ENCODE measurements around the gene TRIM71. TPM values are rescaled to one million over a fixed set of nuclear protein-coding genes. Genes with fewer than 3 reads are reported as not detected.
A peak's percentile ranks its signal among the peaks of the same experiment; 100 is the strongest.
"Not testable (repeated sequence)": the region's sequence is repeated elsewhere in the genome, so short reads cannot be mapped to it uniquely, and the experiment has no call there.

TRIM71 gene
- total RNA-seq, 3 donors from 2014 or later = not detected

DNA sequence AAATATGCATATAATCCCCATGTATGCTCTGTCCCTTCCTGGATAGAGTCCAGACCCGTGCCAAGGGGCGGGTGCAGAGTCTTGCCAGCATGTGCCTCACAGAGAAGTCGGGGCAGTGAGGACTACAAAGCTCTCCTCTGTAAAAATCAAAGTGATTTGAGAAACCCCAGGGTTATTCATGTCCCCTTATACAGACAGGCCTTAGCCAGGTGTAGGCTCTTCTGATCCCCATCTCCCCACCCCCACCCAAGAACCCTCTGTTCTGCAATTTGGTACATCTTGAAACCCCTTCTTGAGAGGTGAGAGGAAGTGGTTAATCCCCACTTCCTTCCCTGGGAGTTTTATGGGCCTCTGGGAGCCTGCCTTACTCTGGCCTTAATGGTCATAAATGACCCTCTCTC, 24.7 kb downstream of the TRIM71 start:
- DNase-seq = peak in 2 of 3 donors; percentile 19 to 33
- TF ChIP-seq, protein P1, sequence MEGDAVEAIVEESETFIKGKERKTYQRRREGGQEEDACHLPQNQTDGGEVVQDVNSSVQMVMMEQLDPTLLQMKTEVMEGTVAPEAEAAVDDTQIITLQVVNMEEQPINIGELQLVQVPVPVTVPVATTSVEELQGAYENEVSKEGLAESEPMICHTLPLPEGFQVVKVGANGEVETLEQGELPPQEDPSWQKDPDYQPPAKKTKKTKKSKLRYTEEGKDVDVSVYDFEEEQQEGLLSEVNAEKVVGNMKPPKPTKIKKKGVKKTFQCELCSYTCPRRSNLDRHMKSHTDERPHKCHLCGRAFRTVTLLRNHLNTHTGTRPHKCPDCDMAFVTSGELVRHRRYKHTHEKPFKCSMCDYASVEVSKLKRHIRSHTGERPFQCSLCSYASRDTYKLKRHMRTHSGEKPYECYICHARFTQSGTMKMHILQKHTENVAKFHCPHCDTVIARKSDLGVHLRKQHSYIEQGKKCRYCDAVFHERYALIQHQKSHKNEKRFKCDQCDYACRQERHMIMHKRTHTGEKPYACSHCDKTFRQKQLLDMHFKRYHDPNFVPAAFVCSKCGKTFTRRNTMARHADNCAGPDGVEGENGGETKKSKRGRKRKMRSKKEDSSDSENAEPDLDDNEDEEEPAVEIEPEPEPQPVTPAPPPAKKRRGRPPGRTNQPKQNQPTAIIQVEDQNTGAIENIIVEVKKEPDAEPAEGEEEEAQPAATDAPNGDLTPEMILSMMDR (IDR thresholded peaks at IDR 0.05) = no peak
- intact Hi-C loops (cut with DNase I, micrococcal nuclease) = no loop called here
- Histone ChIP-seq H3K9me3 (no peaks in the 10 kb centered on the region), H3K36me3 (ENCODE audit: low read depth) (no peaks in the 10 kb centered on the region), H3K4me1 (ENCODE audit: low read depth) (no peaks in the 10 kb centered on the region), H3K4me3 (no peak overlapping the region)
- peak; percentile 65 for ATAC-seq

DNA sequence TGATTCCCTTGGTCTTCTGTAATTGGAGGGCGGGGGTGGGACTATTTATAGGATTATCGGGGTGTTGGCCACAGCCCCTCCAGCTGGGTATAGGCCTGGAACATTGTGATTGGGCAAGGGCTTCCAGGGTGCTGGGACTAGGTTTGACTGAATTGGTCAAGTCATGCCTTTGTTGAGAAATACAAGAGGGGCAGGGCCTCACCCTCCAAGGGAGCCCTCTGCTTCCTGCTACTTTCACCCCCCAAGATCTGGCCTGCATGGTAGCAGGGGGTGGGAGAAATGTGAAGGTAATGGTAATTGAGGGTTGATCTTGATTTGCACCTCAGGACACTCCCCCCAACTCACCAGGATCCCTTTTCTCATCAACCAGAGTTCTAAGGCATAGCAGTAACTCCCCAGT, 25.2 kb downstream of the TRIM71 start:
- H3K36me3 ChIP-seq (ENCODE audit: low read depth) = no peaks in the 10 kb centered on the region
- no peak for ATAC-seq
- H3K4me1 ChIP-seq (ENCODE audit: low read depth) = no peaks in the 10 kb centered on the region
- H3K4me3 ChIP-seq = no peak overlapping the region
- TF ChIP-seq, protein P1 (IDR thresholded peaks at IDR 0.05) = no peak
- no peaks in the 10 kb centered on the region for H3K9me3 ChIP-seq
- no peak for DNase-seq
- intact Hi-C loops (cut with DNase I, micrococcal nuclease) = no loop called here

DNA sequence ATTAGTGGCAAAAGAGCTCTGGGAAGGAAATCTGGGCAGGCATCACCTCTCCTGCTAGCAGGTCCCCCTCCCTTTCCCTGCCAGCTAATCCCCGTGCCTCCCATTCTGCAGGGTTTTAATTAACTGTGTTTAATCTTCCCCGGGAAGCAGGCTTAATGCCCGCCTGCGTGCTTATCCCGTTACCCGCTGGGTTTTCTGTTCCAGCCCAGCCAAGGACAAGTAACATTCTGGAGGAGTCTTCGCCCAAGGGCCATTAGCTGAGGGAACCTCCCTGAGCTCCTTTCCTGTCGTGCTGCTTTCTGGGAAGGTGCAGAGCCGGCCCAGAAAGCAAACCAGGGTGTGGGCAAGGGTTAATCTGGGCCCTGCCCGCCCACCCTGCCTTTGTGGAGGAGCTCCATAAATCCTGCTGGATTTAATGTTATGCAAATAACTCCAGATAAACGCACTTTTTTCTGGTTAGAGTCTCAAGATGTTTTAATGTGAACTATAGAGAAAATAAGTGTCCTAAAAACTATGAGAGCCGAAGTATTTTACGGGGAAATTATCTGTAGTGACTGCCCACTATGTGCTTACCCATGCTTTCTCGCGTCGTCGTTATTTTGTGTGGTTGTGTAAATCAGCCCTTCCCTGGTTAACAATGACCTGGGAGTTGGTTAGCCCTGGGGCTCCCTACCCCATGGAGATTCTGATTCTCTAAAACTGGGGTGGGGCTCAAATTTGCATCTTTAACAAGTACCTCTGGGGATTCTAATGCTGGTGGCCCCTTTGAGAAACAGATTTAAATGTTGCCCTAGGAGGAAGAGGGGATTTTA, 25.9 kb downstream of the TRIM71 start:
- H3K4me1 ChIP-seq (ENCODE audit: low read depth) = no peaks in the 10 kb centered on the region
- H3K4me3 ChIP-seq = no peak overlapping the region
- DNase-seq (no peak), ATAC-seq (no peak)
- intact Hi-C loops (cut with DNase I, micrococcal nuclease) = no loop called here
- H3K9me3 ChIP-seq = no peaks in the 10 kb centered on the region
- no peaks in the 10 kb centered on the region for H3K36me3 ChIP-seq (ENCODE audit: low read depth)
- TF ChIP-seq, protein P1 (IDR thresholded peaks at IDR 0.05) = no peak

DNA sequence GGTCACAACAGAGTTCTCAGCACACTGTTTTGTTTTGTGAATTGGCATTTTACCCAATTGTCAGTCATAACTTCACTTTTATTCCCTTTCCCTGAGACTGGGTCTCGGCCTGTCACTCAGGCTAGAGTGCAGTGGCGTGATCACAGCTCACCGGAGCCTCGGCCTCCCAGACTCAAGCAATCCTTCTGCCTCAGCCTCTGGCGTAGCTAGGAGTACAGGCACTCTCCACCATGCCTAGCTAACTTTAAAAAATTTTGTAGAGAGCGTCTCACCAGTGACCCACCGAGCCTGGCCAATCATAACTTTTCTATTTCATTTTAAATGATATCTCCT, 26.5 kb downstream of the TRIM71 start:
- Histone ChIP-seq H3K36me3 (ENCODE audit: low read depth) (no peaks in the 10 kb centered on the region), H3K4me1 (ENCODE audit: low read depth) (no peaks in the 10 kb centered on the region), H3K4me3 (no peak overlapping the region), H3K9me3 (no peaks in the 10 kb centered on the region)
- DNase-seq (no peak), ATAC-seq (no peak)
- intact Hi-C loops (cut with DNase I, micrococcal nuclease) = no loop called here
- TF ChIP-seq, protein P1 (IDR thresholded peaks at IDR 0.05) = no peak

DNA sequence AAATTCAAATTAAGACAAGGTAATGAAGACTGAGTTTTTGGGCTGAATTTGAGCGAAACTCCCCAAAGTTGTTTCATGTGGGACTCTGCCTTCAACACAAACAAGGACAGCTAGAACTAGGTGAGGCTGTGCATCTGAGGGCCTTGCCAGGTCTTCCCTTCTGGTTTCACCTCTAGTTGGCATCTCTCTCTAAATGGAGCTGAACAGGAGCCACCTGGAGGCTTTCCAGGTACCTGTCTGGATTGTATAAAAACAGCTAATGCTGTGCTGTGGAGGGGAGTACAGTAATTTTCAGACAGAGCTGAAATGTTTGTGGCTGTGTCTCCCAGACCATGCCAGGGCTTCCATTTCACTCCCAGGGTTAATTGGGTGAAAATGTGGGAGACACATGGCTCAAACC, 27.1 kb downstream of the TRIM71 start:
- no peaks in the 10 kb centered on the region for H3K36me3 ChIP-seq (ENCODE audit: low read depth)
- TF ChIP-seq, protein P1 (IDR thresholded peaks at IDR 0.05) = no peak
- H3K4me1 ChIP-seq (ENCODE audit: low read depth) = no peaks in the 10 kb centered on the region
- H3K9me3 ChIP-seq = no peaks in the 10 kb centered on the region
- ATAC-seq (no peak), DNase-seq (no peak)
- intact Hi-C loops (cut with DNase I, micrococcal nuclease) = no loop called here
- H3K4me3 ChIP-seq = no peak overlapping the region

DNA sequence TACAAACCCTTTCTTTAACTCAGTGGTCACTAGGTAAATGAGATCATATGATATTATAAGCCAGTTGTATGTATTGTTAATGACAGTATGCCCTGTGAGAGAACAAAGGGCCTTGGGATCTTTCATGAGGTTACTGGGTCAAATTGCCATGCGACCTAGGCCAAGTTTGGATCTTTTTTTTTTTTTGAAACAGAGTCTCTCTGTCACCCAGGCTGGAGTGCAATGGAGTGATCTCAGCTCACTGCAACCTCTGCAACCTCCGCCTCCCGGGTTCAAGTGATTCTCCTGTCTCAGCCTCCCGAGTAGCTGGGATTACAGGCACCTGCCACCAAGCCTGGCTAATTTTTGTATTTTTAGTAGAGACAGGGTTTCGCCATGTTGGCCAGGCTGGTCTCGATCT, 27.7 kb downstream of the TRIM71 start:
- ATAC-seq; intact Hi-C loops (cut with DNase I, micrococcal nuclease); H3K4me1 ChIP-seq (ENCODE audit: low read depth); H3K36me3 ChIP-seq (ENCODE audit: low read depth); DNase-seq; H3K4me3 ChIP-seq; H3K9me3 ChIP-seq: not testable (repeated sequence)

DNA sequence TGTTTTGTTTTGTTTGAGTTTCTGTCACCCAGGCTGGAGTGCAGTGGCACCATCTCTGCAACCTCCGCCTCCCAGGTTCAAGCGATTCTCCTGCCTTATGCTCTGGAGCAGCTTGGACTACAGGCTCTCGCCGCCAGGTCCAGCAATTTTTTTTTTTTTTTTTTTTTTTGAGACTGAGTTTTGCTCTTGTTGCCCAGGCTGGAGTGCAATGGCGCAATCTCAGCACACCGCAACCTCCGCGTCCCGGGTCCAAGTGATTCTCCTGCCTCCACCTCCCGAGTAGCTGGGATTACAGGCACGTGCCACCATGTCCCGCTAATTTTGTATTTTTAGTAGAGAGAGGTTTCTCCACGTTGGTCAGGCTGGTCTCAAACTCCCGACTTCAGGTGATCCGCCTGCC, 29.2 kb downstream of the TRIM71 start:
- H3K36me3 ChIP-seq (ENCODE audit: low read depth); intact Hi-C loops (cut with DNase I, micrococcal nuclease); DNase-seq; H3K4me1 ChIP-seq (ENCODE audit: low read depth); H3K9me3 ChIP-seq; H3K4me3 ChIP-seq; ATAC-seq: not testable (repeated sequence)

Data from mucosa of descending colon (tissue), 3 donors.